HCT116 (cell line): ENCODE results near the gene SYTL4. TPM values are rescaled to one million over a fixed set of nuclear protein-coding genes. Genes with fewer than 3 reads are reported as not detected.

ENCODE experiments used
- ATAC-seq: fragments of 200-7000 bp; cut with Tn5 transposase; 2 replicates; pipeline ENCODE4 v1.9.1; 2020; ENCODE audit warnings: mild to moderate bottlenecking, moderate library complexity
- BruUV-seq: library from RNA; stranded (reverse); fragments of 400-500 nt; replicated peaks from 2 replicates; lab custom pipeline; 2021; lab: Mats Ljungman, UMichigan
- CTCF ChIA-PET: fragments of 300-600 bp; sonication (Branson Sonifier 250); formaldehyde crosslinking; loops from one replicate; lab custom pipeline; 2021; ENCODE audit warnings: antibody characterized with exemption; lab: Charles Lee
- POLR2A ChIA-PET: fragments of 300-600, 350-600 bp; sonication (Branson Sonifier 250); formaldehyde crosslinking; loops from one replicate; lab custom pipeline; 2021; ENCODE audit warnings: antibody characterized with exemption; lab: Charles Lee
- RAD21 ChIA-PET, 2 experiments: fragments of 300-600 bp; sonication (Branson Sonifier 250); formaldehyde crosslinking; loops; one replicate each; lab custom pipeline; 2023; ENCODE audit warnings: low total read pairs in 2 of 2; ENCODE audit not compliant: uncharacterized antibody in 2 of 2, unreplicated experiment in 2 of 2, low non-redundant PET in 1 of 2; lab: Charles Lee
- DNase-seq: peaks from one replicate; pipeline ENCODE4 v3.0.0-alpha.2; 2010; ENCODE audit warnings: low read depth, low spot score
- H2AFZ ChIP-seq: fragments of 200-600 bp; shearing (Covaris generic), sonication (generic); 2 replicates; pipeline ENCODE4 v1.6.1; 2017; ENCODE audit warnings: low read depth, mixed run types, mixed read lengths, antibody characterized with exemption, low read length; ENCODE audit not compliant: poor library complexity, severe bottlenecking
- H3K27ac ChIP-seq: 2 replicates; pipeline ENCODE4 v1.5.1; 2012; ENCODE audit warnings: low read depth, low read length
- H3K27me3 ChIP-seq: fragments of 200-600 bp; sonication (generic); 2 replicates; pipeline ENCODE4 v1.6.1; 2016; ENCODE audit warnings: mixed run types, low read length, mixed read lengths; ENCODE audit not compliant: insufficient read depth
- H3K36me3 ChIP-seq, 2 experiments: fragments of 200-500 bp in 1 of 2; fragments of 200-600 bp in 1 of 2; sonication (Bioruptor generic) in 1 of 2; sonication (generic) in 1 of 2; 2 replicates each; pipeline versions ENCODE4 v1.5.1 to v1.6.1; 2014 to 2016; ENCODE audit warnings: low read length in 2 of 2, inconsistent platforms in 1 of 2, mixed read lengths in 1 of 2, mixed run types in 1 of 2; ENCODE audit not compliant: insufficient read depth in 2 of 2, control insufficient read depth in 1 of 2
- H3K4me1 ChIP-seq, 2 experiments: fragments of 200-600 bp in 1 of 2; sonication (generic) in 1 of 2; 2 replicates each; pipeline versions ENCODE4 v1.5.1 to v1.6.1; 2012 to 2017; ENCODE audit warnings: low read length in 2 of 2, inconsistent platforms in 1 of 2, mild to moderate bottlenecking in 1 of 2, mixed read lengths in 1 of 2, mixed run types in 1 of 2, moderate library complexity in 1 of 2; ENCODE audit not compliant: insufficient read depth in 2 of 2, control insufficient read depth in 1 of 2
- H3K4me2 ChIP-seq: fragments of 200-600 bp; sonication (generic); 2 replicates; pipeline ENCODE4 v1.6.1; 2017; ENCODE audit warnings: mixed run types, low read length, mixed read lengths
- H3K4me3 ChIP-seq, 2 experiments: fragments of 200-600 bp in 1 of 2; sonication (generic) in 1 of 2; replicated peaks in 1 of 2; 2 replicates each; pipeline ENCODE4 v1.5.1; 2011 to 2016; ENCODE audit warnings: low read length in 2 of 2, control low read depth in 1 of 2, low read depth in 1 of 2, mild to moderate bottlenecking in 1 of 2, mixed read lengths in 1 of 2, mixed run types in 1 of 2
- H3K79me2 ChIP-seq: fragments of 200-600 bp; sonication (generic); 2 replicates; pipeline ENCODE4 v1.6.1; 2017; ENCODE audit warnings: mild to moderate bottlenecking, mixed run types, low read length, moderate library complexity, mixed read lengths; ENCODE audit not compliant: insufficient read depth
- H3K9ac ChIP-seq: fragments of 200-600 bp; sonication (generic); 2 replicates; pipeline ENCODE4 v1.6.1; 2016; ENCODE audit warnings: low read length, mixed read lengths
- H3K9me2 ChIP-seq: fragments of 200-600 bp; sonication (generic), shearing (Covaris generic); 2 replicates; pipeline ENCODE4 v1.6.1; 2017; ENCODE audit warnings: mixed run types, mild to moderate bottlenecking, moderate library complexity; ENCODE audit not compliant: insufficient read depth
- H3K9me3 ChIP-seq, 2 experiments: fragments of 200-500 bp in 1 of 2; fragments of 200-600 bp in 1 of 2; sonication (Bioruptor generic) in 1 of 2; sonication (generic) in 1 of 2; 2 replicates each; pipeline ENCODE4 v1.6.1; 2014 to 2017; ENCODE audit warnings: low read length in 2 of 2, mixed read lengths in 2 of 2, inconsistent platforms in 1 of 2, low read depth in 1 of 2, mild to moderate bottlenecking in 1 of 2, mixed run types in 1 of 2, moderate library complexity in 1 of 2; ENCODE audit not compliant: control insufficient read depth in 1 of 2, insufficient read depth in 1 of 2
- H4K20me1 ChIP-seq: fragments of 200-600 bp; sonication (generic), shearing (Covaris generic); 2 replicates; pipeline ENCODE4 v1.6.1; 2017; ENCODE audit warnings: mixed run types, mild to moderate bottlenecking, moderate library complexity; ENCODE audit not compliant: insufficient read depth
- CBX3 ChIP-seq: IDR thresholded peaks from 2 replicates; pipeline ENCODE4 v1.6.1; 2012; ENCODE audit warnings: low read depth
- CEBPB ChIP-seq: IDR thresholded peaks from 2 replicates; pipeline ENCODE4 v1.6.1; 2012; ENCODE audit warnings: low read depth
- ELF1 ChIP-seq: IDR thresholded peaks from 2 replicates; pipeline ENCODE4 v1.6.1; 2012; ENCODE audit warnings: low read depth, borderline replicate concordance
- EZH2 ChIP-seq: fragments of 200-600 bp; sonication (generic); IDR thresholded peaks from 2 replicates; pipeline ENCODE4 v1.6.1; 2017; ENCODE audit warnings: antibody characterized with exemption, mixed run types
- EZH2phosphoT487 ChIP-seq: fragments of 200-600 bp; IDR thresholded peaks from 2 replicates; pipeline ENCODE4 v1.6.1; 2018; ENCODE audit warnings: antibody characterized with exemption, borderline replicate concordance
- FOSL1 ChIP-seq: IDR thresholded peaks from 2 replicates; pipeline ENCODE4 v1.6.1; 2012; ENCODE audit warnings: low read depth
- POLR2A ChIP-seq: IDR thresholded peaks from 2 replicates; pipeline ENCODE4 v1.7.0; 2011; ENCODE audit warnings: borderline replicate concordance; ENCODE audit not compliant: insufficient read depth, insufficient read length; ENCODE audit errors: extremely low read depth
- POLR2AphosphoS5 ChIP-seq: IDR thresholded peaks from 2 replicates; pipeline ENCODE4 v1.6.1; 2011; ENCODE audit warnings: mild to moderate bottlenecking, low read depth, low read length, moderate library complexity
- RAD21 ChIP-seq: IDR thresholded peaks from 2 replicates; pipeline ENCODE4 v1.6.1; 2012; ENCODE audit warnings: low read depth, mild to moderate bottlenecking
- REST ChIP-seq: IDR thresholded peaks from 2 replicates; pipeline ENCODE4 v1.6.1; 2012; ENCODE audit warnings: low read depth
- SIN3A ChIP-seq: IDR thresholded peaks from 2 replicates; pipeline ENCODE4 v1.6.1; 2012; ENCODE audit warnings: low read depth
- SP1 ChIP-seq: IDR thresholded peaks from 2 replicates; pipeline ENCODE4 v1.6.1; 2012; ENCODE audit warnings: low read depth
- SRF ChIP-seq: IDR thresholded peaks from 2 replicates; pipeline ENCODE4 v1.6.1; 2012; ENCODE audit warnings: low read depth
- TCF7L2 ChIP-seq: IDR thresholded peaks from 2 replicates; pipeline ENCODE4 v1.7.0; 2011; ENCODE audit warnings: borderline replicate concordance, inconsistent platforms; ENCODE audit not compliant: insufficient read depth, insufficient read length; ENCODE audit errors: extremely low read depth
- YY1 ChIP-seq: IDR thresholded peaks from 2 replicates; pipeline ENCODE4 v1.6.1; 2011; ENCODE audit warnings: low read length, low read depth, moderate library complexity, mild to moderate bottlenecking; ENCODE audit not compliant: insufficient replicate concordance; ENCODE audit errors: extremely low read depth
- intact Hi-C: fragments of 100-400 bp; cut with micrococcal nuclease; formaldehyde crosslinking; loops from 2 replicates; pipeline ENCODE4 v1.10.0; 2022
- total RNA-seq: library from RNA; stranded (reverse); gene quantifications from one replicate; pipeline ENCODE4 v1.2.1, GENCODE V29; 2021; ENCODE audit not compliant: unreplicated experiment
- TF ChIP-seq, protein P1 (sequence below): IDR thresholded peaks from 2 replicates; pipeline ENCODE4 v1.6.1; 2012
- TF ChIP-seq, protein P2 (sequence below): IDR thresholded peaks from 2 replicates; pipeline ENCODE4 v1.6.1; 2011; ENCODE audit warnings: mild to moderate bottlenecking, low read length, moderate library complexity; ENCODE audit not compliant: insufficient replicate concordance; ENCODE audit errors: extremely low read depth
- TF ChIP-seq, protein P3 (sequence below), 3 experiments: fragments of 200-600 bp in 1 of 3; sonication (generic) in 1 of 3; IDR thresholded peaks in 2 of 3; conservative IDR thresholded peaks in 1 of 3; 2 replicates each; pipeline ENCODE4 v1.5.1; 2012 to 2017; ENCODE audit warnings: low read depth in 2 of 3, low read length in 2 of 3, antibody characterized with exemption in 1 of 3, borderline replicate concordance in 1 of 3, control low read depth in 1 of 3, mild to moderate bottlenecking in 1 of 3, mixed read lengths in 1 of 3, mixed run types in 1 of 3, moderate library complexity in 1 of 3; ENCODE audit not compliant: insufficient read depth in 1 of 3

Gene SYTL4
- total RNA-seq, 1 experiment from 2014 or later: 8.8 TPM

DNA sequence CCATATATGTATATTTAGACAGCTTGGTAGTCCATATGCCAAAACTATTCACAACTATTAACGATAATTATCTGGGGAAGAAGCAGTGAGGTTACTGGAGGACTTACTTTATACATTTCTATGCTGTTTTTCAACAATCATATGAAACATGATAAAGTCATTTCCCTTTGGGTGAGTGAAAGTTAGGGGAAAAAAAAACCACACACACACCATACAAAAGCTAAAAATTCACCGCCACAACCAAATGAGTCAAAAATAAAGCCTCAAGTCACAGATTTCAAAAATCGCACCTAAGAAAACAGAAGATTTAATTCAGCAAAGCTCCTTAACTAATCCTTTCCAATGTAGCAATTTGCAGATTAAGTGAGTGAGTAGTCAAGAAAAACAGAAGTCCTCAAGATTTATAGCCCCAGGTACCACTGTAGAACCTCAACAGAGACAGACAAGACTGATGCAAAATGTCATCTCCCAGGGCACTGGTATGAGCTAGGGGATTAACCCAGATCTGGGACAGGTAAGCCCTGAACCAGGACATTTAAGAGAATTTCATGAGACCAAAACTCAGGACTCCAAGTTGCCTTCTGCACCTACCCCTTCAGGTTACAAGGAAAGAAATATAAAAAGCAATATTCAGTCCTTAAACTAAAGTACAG, 35.1 kb downstream of the SYTL4 start:
- CTCF ChIA-PET: no interaction called here
- no peak for ATAC-seq

More for the DNA sequence above, 35.1 kb downstream of the SYTL4 start:
- no peak overlapping the region for H2AFZ ChIP-seq
- H3K27me3 ChIP-seq: no peaks in the 10 kb centered on the region
- H3K79me2 ChIP-seq: no peaks in the 10 kb centered on the region
- BruUV-seq: no TSS peak
- no peaks in the 10 kb centered on the region for H3K36me3 ChIP-seq
- H3K9me2 ChIP-seq: no peaks in the 10 kb centered on the region
- no peak overlapping the region for H3K27ac ChIP-seq
- no peaks in the 10 kb centered on the region for H4K20me1 ChIP-seq
- H3K9ac ChIP-seq: no peak overlapping the region
- H3K4me2 ChIP-seq: no peak overlapping the region
- H3K4me1 ChIP-seq: no peaks in the 10 kb centered on the region
- no peaks in the 10 kb centered on the region for H3K9me3 ChIP-seq
- no peak for DNase-seq
- RAD21 ChIA-PET: no interaction called here
- H3K4me3 ChIP-seq: no peak overlapping the region
- TF ChIP-seq SRF (no peak), SIN3A (no peak), ELF1 (no peak), EZH2 (no peak), TCF7L2 (no peak), CEBPB (no peak), EZH2phosphoT487 (no peak), RAD21 (no peak), YY1 (no peak), CBX3 (no peak), POLR2AphosphoS5 (no peak), POLR2A (no peak), SP1 (no peak), REST (no peak), FOSL1 (no peak)
- TF ChIP-seq, protein P1, sequence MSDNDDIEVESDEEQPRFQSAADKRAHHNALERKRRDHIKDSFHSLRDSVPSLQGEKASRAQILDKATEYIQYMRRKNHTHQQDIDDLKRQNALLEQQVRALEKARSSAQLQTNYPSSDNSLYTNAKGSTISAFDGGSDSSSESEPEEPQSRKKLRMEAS: no peak
- TF ChIP-seq, protein P2, sequence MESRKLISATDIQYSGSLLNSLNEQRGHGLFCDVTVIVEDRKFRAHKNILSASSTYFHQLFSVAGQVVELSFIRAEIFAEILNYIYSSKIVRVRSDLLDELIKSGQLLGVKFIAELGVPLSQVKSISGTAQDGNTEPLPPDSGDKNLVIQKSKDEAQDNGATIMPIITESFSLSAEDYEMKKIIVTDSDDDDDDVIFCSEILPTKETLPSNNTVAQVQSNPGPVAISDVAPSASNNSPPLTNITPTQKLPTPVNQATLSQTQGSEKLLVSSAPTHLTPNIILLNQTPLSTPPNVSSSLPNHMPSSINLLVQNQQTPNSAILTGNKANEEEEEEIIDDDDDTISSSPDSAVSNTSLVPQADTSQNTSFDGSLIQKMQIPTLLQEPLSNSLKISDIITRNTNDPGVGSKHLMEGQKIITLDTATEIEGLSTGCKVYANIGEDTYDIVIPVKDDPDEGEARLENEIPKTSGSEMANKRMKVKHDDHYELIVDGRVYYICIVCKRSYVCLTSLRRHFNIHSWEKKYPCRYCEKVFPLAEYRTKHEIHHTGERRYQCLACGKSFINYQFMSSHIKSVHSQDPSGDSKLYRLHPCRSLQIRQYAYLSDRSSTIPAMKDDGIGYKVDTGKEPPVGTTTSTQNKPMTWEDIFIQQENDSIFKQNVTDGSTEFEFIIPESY: no peak
- TF ChIP-seq, protein P3, sequence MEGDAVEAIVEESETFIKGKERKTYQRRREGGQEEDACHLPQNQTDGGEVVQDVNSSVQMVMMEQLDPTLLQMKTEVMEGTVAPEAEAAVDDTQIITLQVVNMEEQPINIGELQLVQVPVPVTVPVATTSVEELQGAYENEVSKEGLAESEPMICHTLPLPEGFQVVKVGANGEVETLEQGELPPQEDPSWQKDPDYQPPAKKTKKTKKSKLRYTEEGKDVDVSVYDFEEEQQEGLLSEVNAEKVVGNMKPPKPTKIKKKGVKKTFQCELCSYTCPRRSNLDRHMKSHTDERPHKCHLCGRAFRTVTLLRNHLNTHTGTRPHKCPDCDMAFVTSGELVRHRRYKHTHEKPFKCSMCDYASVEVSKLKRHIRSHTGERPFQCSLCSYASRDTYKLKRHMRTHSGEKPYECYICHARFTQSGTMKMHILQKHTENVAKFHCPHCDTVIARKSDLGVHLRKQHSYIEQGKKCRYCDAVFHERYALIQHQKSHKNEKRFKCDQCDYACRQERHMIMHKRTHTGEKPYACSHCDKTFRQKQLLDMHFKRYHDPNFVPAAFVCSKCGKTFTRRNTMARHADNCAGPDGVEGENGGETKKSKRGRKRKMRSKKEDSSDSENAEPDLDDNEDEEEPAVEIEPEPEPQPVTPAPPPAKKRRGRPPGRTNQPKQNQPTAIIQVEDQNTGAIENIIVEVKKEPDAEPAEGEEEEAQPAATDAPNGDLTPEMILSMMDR (IDR thresholded peaks at IDR 0.05 in 2 of 3, conservative IDR thresholded peaks at IDR 0.05 in 1 of 3; ENCODE audit: borderline replicate concordance in 1 of 3, insufficient read depth in 1 of 3, low read depth in 2 of 3, low read length in 2 of 3): no peak
- POLR2A ChIA-PET: no interaction called here
- intact Hi-C loops: no loop called here
